OCI-LY3 (cell line): ENCODE results near the gene PPFIBP2.

ENCODE experiments used
- CTCF ChIP-seq: fragments of 200-600, 300-600 bp; sonication (generic); IDR thresholded peaks from 2 replicates; pipeline ENCODE4 v1.5.1; 2014; ENCODE audit warnings: antibody characterized with exemption, low read length, low read depth
- EZH2phosphoT487 ChIP-seq: fragments of 200-600 bp; shearing (Covaris generic); IDR thresholded peaks from 2 replicates; pipeline ENCODE4 v1.6.1; 2018; ENCODE audit warnings: antibody characterized with exemption, mixed run types, low read depth

DNA sequence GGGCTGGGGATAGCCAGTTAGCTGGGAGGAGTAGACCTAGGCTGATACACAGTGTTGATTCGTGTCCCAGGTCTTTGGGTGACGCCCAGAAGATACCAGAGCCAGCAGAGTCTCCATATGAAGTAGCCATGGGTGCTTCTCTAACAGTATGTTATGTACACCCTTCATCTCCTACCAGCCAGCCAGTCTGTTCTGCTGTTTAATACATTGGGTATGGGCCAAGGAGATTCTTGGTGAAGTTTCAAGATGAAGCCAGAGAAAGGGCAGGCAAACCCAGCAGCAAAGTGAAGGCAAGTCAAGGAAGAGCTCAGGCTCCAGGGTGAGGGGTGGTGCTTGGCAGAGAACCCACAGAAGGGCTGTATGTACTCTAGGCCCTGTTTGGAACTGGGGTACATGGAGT lies 56.4 kb downstream of the PPFIBP2 start:
- TF ChIP-seq CTCF (no peak), EZH2phosphoT487 (no peak)
